Stimulated activated CD4-positive, alpha-beta T cell treated with anti-CD3 and anti-CD28 coated beads, Interleukin-4, amount 100 ng/mL, for 48 hours (primary cell): ENCODE measurements around the gene NRIP2.

Source experiments
- DNase-seq, 2 donors: peaks; one replicate each; pipeline ENCODE4 v3.0.0-alpha.2; 2020; ENCODE audit warnings: low read depth in 2 of 2

The NRIP2 gene

GRCh38 chr12:2845280-2845679 is 10.4 kb upstream of the NRIP2 start:
- no peak for DNase-seq

GRCh38 chr12:2844786-2845185 is 10.0 kb upstream of the NRIP2 start:
- DNase-seq, result no peak

- no peak for DNase-seq
Observed at GRCh38 chr12:2842948-2843347, 8.1 kb upstream of the NRIP2 start.

GRCh38 chr12:2841056-2841650 is 6.3 kb upstream of the NRIP2 start:
- no peak for DNase-seq

GRCh38 chr12:2836574-2836973 is 1.7 kb upstream of the NRIP2 start:
- DNase-seq, result no peak

- DNase-seq, result no peak
Observed at GRCh38 chr12:2835691-2836403, 1.0 kb upstream of the NRIP2 start.

- no peak for DNase-seq
Observed at GRCh38 chr12:2833810-2834209, 1.0 kb downstream of the NRIP2 start.

- no peak for DNase-seq
Observed at GRCh38 chr12:2833327-2833726, 1.5 kb downstream of the NRIP2 start.

GRCh38 chr12:2832550-2833127 is 2.2 kb downstream of the NRIP2 start:
- no peak for DNase-seq

GRCh38 chr12:2829275-2829674 is 5.6 kb downstream of the NRIP2 start:
- no peak for DNase-seq

- DNase-seq, result no peak
Observed at GRCh38 chr12:2826721-2827515, 7.9 kb downstream of the NRIP2 start.

GRCh38 chr12:2826036-2826435 is 8.8 kb downstream of the NRIP2 start:
- no peak for DNase-seq

GRCh38 chr12:2825132-2825531 is 9.7 kb downstream of the NRIP2 start:
- DNase-seq, result no peak

GRCh38 chr12:2824541-2824940 is 10.3 kb downstream of the NRIP2 start:
- no peak for DNase-seq

- no peak for DNase-seq
Observed at GRCh38 chr12:2823483-2823882, 11.4 kb downstream of the NRIP2 start.

GRCh38 chr12:2820432-2820831 is 14.4 kb downstream of the NRIP2 start:
- no peak for DNase-seq

- no peak for DNase-seq
Observed at GRCh38 chr12:2819810-2820209, 15.0 kb downstream of the NRIP2 start.

- DNase-seq, result peak; percentile 30 to 48
Observed at GRCh38 chr12:2813214-2814185, 21.3 kb downstream of the NRIP2 start.

GRCh38 chr12:2812290-2813213 is 22.3 kb downstream of the NRIP2 start, which contains the start of gene ITFG2:
TSS of gene ITFG2 (plus strand) at chr12:2812668. CDS start at chr12:2812761, 93 bp downstream.
- peak; percentile 90 to 96 for DNase-seq

- DNase-seq, result no peak
Observed at GRCh38 chr12:2811801-2812200, 23.0 kb downstream of the NRIP2 start.
